HG02943 (cell line): ENCODE data around the gene SP1.
"Not testable (repeated sequence)": the region's sequence is repeated elsewhere in the genome, so short reads cannot be mapped to it uniquely, and the experiment has no call there.

Experiments
- ATAC-seq: cut with Tn5 transposase; IDR thresholded peaks from one replicate; pipeline ENCODE4 v1.9.1; 2021; ENCODE audit warnings: mild to moderate bottlenecking, low read depth, moderate library complexity; ENCODE audit not compliant: unreplicated experiment

The SP1 gene

GRCh38 chr12:53355121-53355520 lies 24.9 kb upstream of the SP1 start:
- ATAC-seq = no peak

- no peak for ATAC-seq
Measured at GRCh38 chr12:53358836-53359419, 21.0 kb upstream of the SP1 start.

- ATAC-seq = not testable (repeated sequence)
Measured at GRCh38 chr12:53361638-53362037, 18.3 kb upstream of the SP1 start.

GRCh38 chr12:53365245-53365904 lies 14.6 kb upstream of the SP1 start:
- no peak for ATAC-seq

- not testable (repeated sequence) for ATAC-seq
Measured at GRCh38 chr12:53373554-53374133, 6.3 kb upstream of the SP1 start.

- not testable (repeated sequence) for ATAC-seq
Measured at GRCh38 chr12:53374277-53374676, 5.7 kb upstream of the SP1 start.

- ATAC-seq = no peak
Measured at GRCh38 chr12:53376747-53377146, 3.2 kb upstream of the SP1 start.

- no peak for ATAC-seq
Measured at GRCh38 chr12:53378222-53378621, 1.8 kb upstream of the SP1 start.

- no peak for ATAC-seq
Measured at GRCh38 chr12:53378724-53379388, 1.1 kb upstream of the SP1 start.

GRCh38 chr12:53379389-53380103 lies 430 bp upstream of the SP1 start:
- peak; percentile 71 for ATAC-seq

GRCh38 chr12:53380794-53381730 lies 1.1 kb downstream of the SP1 start:
- ATAC-seq = no peak

GRCh38 chr12:53381731-53382630 lies 2.0 kb downstream of the SP1 start:
- ATAC-seq = no peak

GRCh38 chr12:53383258-53383657 lies 3.3 kb downstream of the SP1 start:
- ATAC-seq = no peak

- ATAC-seq = not testable (repeated sequence)
Measured at GRCh38 chr12:53386381-53386780, 6.4 kb downstream of the SP1 start.

GRCh38 chr12:53388932-53389331 lies 9.0 kb downstream of the SP1 start:
- no peak for ATAC-seq

GRCh38 chr12:53389702-53390101 lies 9.7 kb downstream of the SP1 start:
- ATAC-seq = no peak

GRCh38 chr12:53391724-53392123 lies 11.7 kb downstream of the SP1 start:
- no peak for ATAC-seq

GRCh38 chr12:53399896-53400295 lies 19.9 kb downstream of the SP1 start:
- no peak for ATAC-seq

GRCh38 chr12:53402351-53402750 lies 22.4 kb downstream of the SP1 start:
- ATAC-seq = not testable (repeated sequence)
